GM10847 (cell line): ENCODE measurements around the gene SIRT7.

ENCODE experiments used
- POLR2A ChIP-seq: IDR thresholded peaks from 2 replicates; pipeline ENCODE4 v1.6.1; 2011; ENCODE audit not compliant: insufficient read length; ENCODE audit errors: extremely low read depth

SIRT7 gene

GRCh38 chr17:81907219-81908145 lies 10.5 kb downstream of the SIRT7 start:
- TF ChIP-seq POLR2A = no peak

GRCh38 chr17:81906476-81907218 lies 11.3 kb downstream of the SIRT7 start:
- TF ChIP-seq POLR2A = no peak

- TF ChIP-seq POLR2A = no peak
Observed at GRCh38 chr17:81905993-81906392, 12.0 kb downstream of the SIRT7 start.

- no peak for TF ChIP-seq POLR2A
Observed at GRCh38 chr17:81905424-81905875, 12.5 kb downstream of the SIRT7 start.

GRCh38 chr17:81904600-81905423 lies 13.2 kb downstream of the SIRT7 start:
- no peak for TF ChIP-seq POLR2A

GRCh38 chr17:81903896-81904599 lies 13.9 kb downstream of the SIRT7 start:
- TF ChIP-seq POLR2A = no peak

- TF ChIP-seq POLR2A = no peak
Observed at GRCh38 chr17:81903415-81903831, 14.6 kb downstream of the SIRT7 start.

- no peak for TF ChIP-seq POLR2A
Observed at GRCh38 chr17:81902653-81903414, 15.1 kb downstream of the SIRT7 start.

- no peak for TF ChIP-seq POLR2A
Observed at GRCh38 chr17:81902023-81902652, 15.8 kb downstream of the SIRT7 start, which contains the start of gene NPB. NPB (plus strand) TSS chr17:81902238; CDS start chr17:81902278, 40 bp downstream.

GRCh38 chr17:81901167-81902022 lies 16.6 kb downstream of the SIRT7 start:
- TF ChIP-seq POLR2A = no peak

GRCh38 chr17:81900181-81900820 lies 17.7 kb downstream of the SIRT7 start:
- TF ChIP-seq POLR2A = no peak

GRCh38 chr17:81899514-81900166 lies 18.3 kb downstream of the SIRT7 start:
- TF ChIP-seq POLR2A = no peak

- TF ChIP-seq POLR2A = no peak
Observed at GRCh38 chr17:81898885-81899284, 19.1 kb downstream of the SIRT7 start.
